ENCODE measurements around the gene SRPK2. TPM values are rescaled to one million over a fixed set of nuclear protein-coding genes. Genes with fewer than 3 reads are reported as not detected.
A peak's percentile ranks its signal among the peaks of the same experiment; 100 is the strongest.

Gene SRPK2
- total RNA-seq, 1 donor from 2014 or later, result 15.5 TPM

DNA sequence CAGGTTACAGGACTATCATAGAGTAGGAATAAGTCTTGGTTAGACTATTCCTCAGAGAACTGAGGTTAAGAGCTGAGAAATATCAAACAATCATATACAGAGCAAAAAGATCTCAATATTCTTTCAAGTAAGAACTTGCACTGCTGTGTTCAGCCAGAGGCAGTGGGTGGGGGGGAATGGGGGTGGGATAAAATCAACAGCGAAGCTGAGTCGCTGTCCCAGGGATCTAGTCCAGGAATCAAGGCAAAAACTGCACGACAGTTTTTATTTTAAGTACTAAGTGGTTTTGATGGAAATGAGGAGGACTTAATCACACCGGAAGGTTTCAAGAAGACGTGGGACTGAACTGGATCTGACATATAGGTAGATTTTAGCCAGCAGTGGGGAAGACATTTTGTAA lies 159.1 kb downstream of the SRPK2 start:
- DNase-seq (ENCODE audit: low spot score), result no peak
- no peak for ATAC-seq

DNA sequence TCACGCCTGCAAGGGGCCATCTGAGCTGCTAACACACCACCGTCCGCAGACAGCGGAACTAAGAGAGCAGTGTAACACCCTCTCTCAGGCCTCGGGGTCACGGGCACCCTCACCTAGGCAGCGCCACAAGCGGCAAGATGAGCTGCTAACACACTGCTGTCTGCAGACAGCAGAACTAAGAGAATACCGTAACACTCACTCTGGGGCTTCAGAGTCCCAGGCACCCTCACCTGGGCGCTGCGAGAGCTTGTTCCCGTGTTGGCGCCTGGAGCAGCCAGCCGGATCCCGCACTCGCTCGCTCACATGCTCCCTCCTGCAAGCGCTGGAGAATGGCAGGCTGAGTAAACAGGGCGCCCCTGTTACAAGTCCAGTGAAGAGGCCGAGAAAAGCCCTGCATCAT lies 160.2 kb downstream of the SRPK2 start:
- DNase-seq (ENCODE audit: low spot score) (no peak), ATAC-seq (no peak)

DNA sequence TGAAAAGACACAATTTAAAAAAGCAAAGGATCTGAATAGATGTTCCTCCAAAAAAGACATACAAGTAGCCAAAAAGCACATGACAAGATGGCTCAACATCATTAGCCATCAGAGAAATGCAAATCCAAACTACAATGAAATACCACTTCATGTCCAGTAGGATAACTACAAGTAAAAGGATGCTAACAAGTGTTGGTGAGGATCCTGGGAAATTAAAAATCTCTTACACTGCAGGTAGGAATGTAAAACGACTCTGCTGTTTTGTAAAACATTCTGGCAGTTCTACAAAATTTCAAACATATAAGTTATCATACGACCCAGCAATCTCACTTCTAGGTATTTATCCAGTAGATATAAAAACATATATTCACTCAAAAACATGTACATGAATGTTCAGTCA lies 161.3 kb downstream of the SRPK2 start:
- DNase-seq (ENCODE audit: low spot score), result no peak

DNA sequence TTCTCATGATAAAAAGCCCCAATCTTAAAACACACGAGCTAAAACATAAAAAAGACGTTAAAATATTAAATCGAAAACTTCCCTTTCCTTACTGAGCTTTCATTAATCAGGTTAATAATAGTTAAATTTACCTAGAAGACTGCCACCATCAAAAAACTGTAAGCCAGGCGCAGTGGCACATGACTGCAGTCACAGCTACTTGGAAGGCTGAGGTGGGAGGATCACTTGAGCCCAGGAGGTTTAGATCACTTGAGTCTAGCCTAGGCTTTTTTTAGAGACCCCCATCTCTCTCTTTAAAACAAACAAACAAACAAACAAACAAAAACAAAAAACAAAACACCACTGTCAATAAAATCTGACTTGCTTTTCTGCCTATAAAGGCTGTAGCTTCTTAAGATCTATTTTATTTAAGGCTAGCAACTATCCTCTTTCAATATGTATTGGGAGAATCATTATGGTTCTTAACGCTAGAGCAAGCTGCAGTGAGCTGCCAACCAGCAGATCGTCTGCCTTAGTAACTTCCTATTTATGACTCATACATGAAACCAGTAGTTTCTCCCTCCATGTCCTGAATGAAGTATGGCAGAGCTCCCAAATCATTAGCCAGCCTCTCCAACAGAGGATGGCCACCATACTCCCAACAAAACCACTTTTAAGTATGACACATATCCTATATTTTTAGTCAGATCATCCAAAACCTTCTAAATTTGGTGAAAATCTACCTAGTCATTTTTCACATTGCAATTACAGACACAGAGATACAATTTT lies 163.7 kb downstream of the SRPK2 start:
- peak; percentile 43 for ATAC-seq
- DNase-seq (ENCODE audit: low spot score), result no peak

More for the DNA sequence above, 161.3 kb downstream of the SRPK2 start:
- ATAC-seq, result no peak

DNA sequence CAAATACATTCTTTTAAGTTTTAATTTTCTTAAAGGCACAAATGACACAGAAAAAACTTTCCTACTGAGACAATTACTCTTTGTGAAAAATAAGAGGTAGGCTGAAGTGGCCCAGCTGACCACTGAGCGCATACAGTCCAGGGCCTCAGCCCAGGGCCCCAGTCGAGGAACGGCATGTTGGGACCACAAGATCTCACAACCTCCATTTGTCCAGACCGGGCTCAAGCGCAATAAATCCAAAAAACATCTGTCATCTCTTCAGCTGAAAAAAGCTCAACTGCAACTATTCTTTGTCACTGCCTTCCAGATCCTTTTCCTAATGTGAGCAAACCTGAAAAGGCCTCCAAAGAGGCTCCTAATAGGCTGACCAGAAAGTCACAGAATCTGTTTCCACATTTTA lies 165.8 kb downstream of the SRPK2 start:
- ATAC-seq (no peak), DNase-seq (ENCODE audit: low spot score) (no peak)

DNA sequence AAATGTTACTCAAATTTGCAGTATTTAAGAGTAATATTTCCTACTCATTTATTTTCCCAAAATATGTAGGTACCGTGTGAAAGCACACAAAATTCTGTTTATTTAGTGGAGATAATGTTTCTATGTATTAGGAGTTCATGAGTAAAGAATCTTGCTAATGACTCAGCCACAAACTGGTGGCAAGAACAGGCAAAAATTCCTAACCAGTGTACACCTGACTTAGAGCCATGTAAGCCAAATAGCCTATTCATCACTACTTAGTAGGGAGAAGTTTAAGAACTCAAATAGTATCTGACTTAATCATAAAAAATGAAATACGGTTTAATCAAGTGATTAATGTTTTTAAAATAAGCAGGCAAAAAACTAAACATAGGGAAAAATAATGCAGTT lies 169.0 kb downstream of the SRPK2 start:
- DNase-seq (ENCODE audit: low spot score), result no peak
- ATAC-seq, result no peak

DNA sequence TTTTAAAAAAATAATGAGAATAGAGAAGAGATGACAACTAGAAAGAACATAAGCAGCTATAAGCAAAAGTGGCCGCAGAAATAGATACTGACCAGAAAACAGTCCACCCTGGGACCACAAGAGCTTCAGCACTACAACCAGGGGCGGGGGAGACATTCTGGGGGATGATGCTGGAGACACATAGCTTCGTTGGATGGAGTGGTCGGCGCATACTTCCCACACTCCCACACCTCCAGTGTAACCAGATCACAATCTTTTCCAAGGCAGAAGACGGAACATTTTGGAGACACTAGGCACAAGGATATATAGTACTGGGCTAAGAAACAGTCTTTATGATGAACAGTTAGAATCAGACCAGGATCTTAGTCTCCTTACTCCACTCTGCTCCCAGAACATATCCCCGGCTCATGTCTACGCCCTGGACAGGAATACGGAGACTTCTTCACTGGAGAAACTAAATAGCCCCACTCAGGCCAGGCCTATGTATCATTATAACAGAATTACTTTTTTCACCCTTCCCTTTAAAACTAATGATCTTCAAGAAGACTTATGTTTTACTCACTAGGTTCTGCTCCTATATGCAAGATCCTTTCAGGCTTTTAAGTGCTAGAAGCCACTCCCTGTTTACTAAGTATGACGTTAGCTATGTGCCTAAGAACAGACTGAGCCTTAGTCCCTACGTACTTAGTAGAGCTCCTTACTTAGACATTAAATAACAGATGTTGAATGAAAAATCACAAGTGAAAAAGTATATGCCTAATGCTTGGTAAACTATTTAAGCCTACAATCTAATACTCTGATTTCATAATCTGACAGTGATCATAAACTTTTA lies 169.6 kb downstream of the SRPK2 start:
- DNase-seq (ENCODE audit: low spot score) (no peak), ATAC-seq (no peak)

DNA sequence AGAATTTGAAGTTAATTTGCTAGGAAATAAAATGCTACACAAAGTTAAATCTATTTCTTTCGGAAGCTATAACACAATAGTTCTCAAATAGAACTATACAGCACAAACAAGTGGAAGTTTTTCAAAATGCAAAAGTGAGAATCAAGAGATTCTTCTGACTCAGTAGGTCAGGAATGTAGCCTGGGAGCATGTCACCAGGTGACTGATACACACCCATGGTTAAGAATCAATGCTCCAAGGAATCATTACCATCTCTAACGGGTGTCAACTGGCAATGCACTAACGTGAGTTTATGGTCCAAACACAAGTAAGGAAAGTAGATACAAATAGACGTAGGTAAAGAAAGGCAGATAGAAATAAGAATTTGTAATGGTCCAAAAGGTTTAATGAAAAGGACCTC lies 170.5 kb downstream of the SRPK2 start:
- ATAC-seq (no peak), DNase-seq (ENCODE audit: low spot score) (no peak)

DNA sequence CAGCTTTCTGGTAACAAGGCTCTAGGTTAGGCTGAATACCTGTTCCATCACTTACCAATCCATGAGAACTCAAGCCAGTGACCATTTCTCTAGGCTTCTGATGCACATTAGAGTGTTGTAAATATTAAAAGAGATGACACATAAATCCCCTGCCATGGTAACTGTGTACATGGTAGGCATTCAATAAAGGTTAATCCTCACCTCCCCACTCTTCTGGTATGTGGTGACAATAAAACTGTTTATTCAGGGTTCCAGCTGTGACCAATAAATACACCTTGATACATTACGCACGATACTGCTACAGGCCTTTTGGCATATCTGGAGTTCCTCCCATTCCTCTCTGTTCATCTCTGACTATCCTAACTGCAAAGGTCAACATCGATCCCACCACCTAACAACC lies 171.9 kb downstream of the SRPK2 start:
- ATAC-seq, result no peak

DNA sequence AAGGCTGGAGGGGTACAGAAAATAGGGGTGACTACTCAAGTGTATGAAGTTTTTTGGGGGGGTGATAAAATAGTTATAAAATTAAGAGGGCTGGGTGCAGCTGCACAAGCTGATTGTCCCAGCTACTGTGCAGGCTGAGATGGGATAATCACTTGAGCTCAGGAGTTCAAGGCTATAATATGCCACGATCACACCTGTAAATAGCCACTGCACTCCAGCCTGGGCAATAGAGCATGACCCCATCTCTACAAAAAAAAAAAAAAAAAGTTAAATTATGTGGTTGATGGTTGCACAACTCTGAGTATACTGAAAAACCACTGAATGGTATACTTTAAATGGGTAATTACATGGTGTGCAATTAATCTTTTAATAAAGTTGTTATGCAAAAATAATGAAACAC lies 172.9 kb downstream of the SRPK2 start:
- ATAC-seq, result no peak
- no peak for DNase-seq (ENCODE audit: low spot score)

More for the DNA sequence above, 171.9 kb downstream of the SRPK2 start:
- DNase-seq (ENCODE audit: low spot score), result no peak

DNA sequence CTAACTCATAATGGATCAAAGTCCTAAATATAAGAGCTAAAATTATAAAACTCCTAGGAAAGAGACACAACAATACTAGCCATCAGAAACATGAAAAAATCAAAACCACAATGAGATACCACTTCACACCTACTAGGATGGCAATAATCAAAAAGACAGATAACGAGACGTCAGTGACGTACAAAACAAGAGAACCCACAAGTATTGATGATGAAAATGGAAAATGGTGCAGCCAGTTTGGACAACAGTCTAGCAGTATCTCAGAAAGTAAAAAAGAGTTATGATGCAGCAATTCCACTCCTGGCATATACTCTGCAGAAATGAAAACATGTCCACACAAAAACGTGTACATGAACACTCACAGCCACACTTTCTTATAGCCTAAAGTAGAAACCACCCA lies 173.5 kb downstream of the SRPK2 start:
- ATAC-seq, result no peak
- DNase-seq (ENCODE audit: low spot score), result no peak

DNA sequence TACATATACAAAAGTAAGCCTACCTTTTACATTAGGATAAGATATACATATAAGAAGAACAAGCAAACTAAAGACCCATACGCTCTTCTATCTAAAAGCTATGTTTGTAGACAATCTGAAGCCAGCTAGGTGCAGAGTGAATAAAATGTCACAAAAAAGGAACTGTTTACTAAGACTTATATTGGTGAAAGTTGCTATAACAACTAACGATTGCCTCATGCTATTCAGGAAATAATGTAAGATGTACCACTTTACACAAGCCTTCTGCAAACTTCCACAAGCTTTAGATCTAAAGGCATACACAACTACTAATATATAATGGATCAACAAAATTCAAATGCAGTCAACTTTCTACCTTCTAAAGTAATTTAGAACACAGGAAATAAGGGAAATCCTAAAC lies 175.1 kb downstream of the SRPK2 start:
- ATAC-seq (no peak), DNase-seq (ENCODE audit: low spot score) (no peak)

DNA sequence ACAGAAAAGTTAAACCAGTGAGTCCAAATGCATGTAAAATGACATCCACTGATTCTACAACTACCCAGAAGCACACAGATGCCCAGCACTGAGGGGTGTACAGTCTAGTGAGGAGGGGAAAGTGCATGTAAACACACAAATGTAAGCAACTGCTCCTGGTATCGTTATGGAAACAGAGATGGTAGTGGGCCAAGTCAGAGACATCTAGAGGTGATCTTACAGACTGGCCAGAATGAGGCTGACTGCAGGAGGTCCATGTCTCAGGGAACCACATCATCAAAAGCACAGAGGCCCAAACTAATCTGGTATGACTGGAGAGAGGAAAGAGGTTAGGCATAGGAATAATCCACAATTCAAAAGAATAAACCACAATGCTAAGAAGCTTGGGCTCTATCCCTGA lies 176.5 kb downstream of the SRPK2 start:
- peak; percentile 31 for ATAC-seq

DNA sequence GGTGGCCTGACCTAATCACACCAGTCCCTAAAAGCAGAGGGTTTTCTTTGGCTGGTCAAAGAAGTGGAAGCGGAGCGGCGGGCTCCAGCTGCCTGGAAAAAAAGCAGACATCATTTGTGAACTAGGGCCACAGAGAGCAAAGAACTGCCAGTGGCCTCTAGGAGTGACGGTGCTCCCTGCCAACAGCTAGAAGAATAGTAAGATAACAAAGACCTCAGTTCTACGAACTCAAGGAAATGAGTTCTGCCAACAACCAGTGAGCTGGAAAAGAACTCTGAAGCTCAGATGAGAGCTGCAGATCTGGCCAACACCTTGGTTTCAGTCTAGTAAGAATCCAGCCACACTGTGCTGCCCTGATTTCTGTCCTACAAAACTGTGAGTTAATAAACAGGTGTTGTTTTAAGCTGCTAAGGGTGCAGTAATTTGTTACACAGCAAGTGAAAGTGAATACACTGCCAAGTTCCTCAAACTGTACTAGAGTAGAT lies 178.0 kb downstream of the SRPK2 start:
- ATAC-seq (peak; percentile 72), DNase-seq (ENCODE audit: low spot score) (no peak)

More for the DNA sequence above, 176.5 kb downstream of the SRPK2 start:
- no peak for DNase-seq (ENCODE audit: low spot score)

DNA sequence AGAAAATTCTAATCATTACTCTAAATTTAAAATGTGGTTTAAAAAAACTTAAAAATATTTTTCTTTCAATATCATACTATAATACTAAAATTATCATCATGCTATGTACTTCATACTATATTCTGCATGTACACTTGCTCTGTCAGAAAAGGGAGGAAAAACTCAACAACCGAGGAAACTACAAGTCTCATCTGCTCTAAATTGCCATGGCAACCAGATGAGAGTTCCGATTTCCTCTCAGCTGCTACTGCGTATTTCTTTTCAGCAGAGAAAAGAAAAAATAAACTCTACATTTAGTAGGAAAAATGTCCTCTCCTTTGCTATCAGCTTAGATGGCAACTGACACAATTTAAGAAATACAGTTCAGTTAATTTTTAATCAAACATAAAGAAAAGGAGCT lies 178.9 kb downstream of the SRPK2 start:
- no peak for DNase-seq (ENCODE audit: low spot score)
- no peak for ATAC-seq

DNA sequence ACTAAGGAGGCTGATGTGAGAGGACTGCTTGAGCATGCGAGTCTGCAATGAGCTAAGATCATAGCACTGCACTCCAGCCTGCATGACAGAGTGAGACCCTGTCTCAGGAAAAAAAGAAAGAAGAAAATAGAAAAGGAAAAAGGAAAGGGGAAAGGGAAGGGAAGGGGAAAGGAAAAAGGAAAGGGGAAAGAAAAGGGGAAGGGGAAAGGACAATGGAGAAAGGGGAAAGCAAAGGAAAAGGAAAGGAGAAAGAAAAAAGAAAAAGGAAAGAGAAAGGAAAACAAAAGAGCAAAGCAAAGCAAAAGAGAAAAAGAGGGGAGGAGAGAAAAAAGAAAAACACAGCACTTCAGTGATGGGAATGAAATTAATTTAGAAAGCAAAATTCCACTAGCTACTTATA lies 179.3 kb downstream of the SRPK2 start:
- ATAC-seq (no peak), DNase-seq (ENCODE audit: low spot score) (no peak)

DNA sequence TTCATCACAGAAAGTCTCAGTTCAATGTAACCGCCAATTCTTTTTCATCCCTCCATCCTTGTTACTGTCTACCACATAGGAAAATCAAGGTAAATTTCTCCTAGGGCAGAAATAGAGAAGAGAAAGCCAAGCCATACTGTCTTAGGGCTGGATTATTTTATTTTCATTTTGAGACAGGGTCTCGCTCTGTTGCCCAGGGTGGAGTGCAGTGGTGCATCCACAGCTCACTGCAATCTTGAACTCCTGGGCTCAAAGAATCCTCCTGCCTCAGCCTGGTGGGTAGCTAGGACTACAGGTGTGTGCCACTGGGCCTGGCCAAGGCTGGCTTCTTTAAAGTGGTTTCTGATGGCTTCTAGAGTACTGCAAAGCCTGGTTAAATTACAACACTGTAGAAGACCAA lies 181.7 kb downstream of the SRPK2 start:
- DNase-seq (ENCODE audit: low spot score) (no peak), ATAC-seq (no peak)

DNA sequence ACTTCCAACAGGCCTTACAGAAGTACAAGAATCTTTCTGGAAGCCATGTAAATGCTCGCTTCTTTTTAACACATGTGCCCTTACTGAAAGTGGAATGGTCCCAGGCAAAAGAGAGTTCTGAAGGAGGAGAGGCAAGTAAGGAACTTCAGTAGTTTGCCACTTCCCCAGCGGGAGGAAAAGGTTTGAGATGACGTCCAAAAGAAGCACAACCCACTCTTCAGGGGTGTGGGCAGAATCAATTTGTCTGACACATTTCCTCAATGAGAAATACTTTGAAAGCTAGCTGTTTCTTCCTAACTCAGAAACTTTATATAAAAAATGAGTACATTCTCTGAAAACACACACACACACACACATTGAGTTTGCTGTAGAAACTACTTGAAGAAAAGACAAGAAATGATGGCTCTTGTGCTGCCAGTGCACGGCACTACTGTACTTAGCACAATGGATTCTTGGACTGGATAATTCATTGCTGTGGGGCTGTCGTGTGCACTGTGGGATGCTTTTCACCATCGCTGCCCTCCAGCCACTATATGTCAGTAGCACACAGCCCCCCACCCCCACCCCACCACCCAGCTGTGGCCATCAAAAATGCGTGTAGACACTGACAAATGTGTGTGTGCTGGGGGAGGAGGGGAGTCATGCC lies 183.0 kb downstream of the SRPK2 start:
- no peak for ATAC-seq
- DNase-seq (ENCODE audit: low spot score), result no peak

DNA sequence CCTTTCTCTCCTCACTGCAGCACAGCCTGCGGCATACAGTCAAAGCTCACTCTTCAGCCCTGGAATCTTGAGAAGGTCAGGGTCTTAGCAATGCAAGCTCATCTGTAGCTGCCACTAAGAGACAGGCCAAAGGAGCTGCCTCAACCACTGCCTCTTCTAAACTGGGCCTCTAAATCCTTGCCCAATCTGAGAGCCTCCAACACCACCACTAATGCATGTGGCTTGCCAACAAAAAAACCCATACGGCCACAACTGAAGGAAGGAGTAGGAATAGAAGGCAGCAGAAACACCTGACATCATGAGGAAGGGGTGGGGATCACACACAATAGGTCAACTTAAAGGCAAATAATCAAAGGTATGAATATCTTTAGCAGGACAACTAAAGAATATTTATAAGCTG lies 183.8 kb downstream of the SRPK2 start:
- DNase-seq (ENCODE audit: low spot score) (no peak), ATAC-seq (no peak)

DNA sequence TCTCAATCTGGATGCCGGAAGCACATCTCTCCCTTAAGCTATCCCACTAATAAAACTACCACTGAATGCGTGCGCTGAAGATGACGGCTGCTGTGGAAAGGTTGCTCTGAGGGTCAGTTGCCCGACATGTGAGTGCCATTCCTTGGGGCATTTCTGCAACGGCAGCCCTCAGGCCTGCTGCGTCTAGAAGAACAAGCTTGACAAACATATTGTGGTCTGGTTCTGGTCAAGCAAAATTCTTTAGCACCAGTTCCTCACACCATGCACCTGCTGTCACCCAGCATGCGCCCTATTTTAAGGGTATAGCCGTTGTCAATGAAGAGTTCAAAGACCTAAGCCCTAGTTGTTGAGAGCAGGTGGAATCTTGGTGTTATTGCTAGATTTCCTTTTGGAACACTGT lies 184.2 kb downstream of the SRPK2 start:
- no peak for ATAC-seq
- DNase-seq (ENCODE audit: low spot score), result no peak

DNA sequence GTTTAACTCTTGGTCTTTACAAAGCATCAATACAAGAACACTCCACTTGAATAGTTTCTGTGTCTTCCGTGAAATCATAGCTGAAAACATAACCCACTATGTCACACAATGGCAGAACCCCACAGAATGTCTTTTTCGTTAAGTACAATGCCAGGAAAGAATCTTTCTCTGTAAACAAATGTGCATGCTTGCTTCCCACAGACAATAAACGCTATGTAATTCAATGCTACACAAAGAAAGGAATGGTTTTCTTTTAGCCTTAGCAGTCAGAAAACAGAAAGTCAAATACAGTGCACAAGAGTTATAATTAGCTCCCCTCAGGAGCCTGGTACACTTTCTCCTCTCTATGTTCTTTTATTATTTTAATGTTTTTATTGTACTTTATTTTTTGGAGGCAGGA lies 186.1 kb downstream of the SRPK2 start:
- ATAC-seq (no peak), DNase-seq (ENCODE audit: low spot score) (no peak)

DNA sequence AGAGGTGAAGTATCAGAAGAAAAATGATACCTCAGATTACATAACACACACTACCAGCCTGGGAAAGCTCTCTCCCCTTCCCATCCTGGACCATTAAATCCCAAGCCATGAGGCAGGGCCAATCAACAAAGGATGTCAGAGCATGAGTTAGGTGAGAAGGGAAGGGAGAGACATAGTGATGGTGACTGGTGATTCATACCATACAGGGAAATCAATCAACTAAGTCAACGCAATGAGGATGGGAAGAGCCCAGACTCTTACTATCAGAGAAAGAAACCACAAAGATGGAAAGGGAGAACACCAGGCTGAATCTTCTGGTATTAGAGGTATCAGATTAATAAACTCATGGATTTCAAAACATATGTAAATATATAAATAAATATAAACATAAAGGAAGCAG lies 189.3 kb downstream of the SRPK2 start:
- DNase-seq (ENCODE audit: low spot score), result no peak

More for the DNA sequence above, 189.3 kb downstream of the SRPK2 start:
- no peak for ATAC-seq

Measured in left lobe of liver (tissue), 2 donors.